Lower leg skin (tissue), 4 donors: Measurements from ENCODE around the gene PACRGL. TPM values are rescaled to one million over a fixed set of nuclear protein-coding genes. Genes with fewer than 3 reads are reported as not detected.

Experiments
- DNase-seq, 2 donors: peaks; one replicate each; pipeline ENCODE4 v3.0.0-alpha.2; 2019; ENCODE audit warnings: low spot score in 2 of 2
- H3K4me3 ChIP-seq: fragments of 200-600 bp; sonication (generic); 2 replicates; pipeline ENCODE4 v1.5.1; 2017; ENCODE audit warnings: mild to moderate bottlenecking, low read depth; ENCODE audit not compliant: poor library complexity, severe bottlenecking
- CTCF ChIP-seq, 3 donors: fragments of 450-650 bp; IDR thresholded peaks; one replicate each; pipeline ENCODE4 v1.5.1; 2016; ENCODE audit warnings: antibody characterized with exemption in 3 of 3, mild to moderate bottlenecking in 3 of 3, moderate library complexity in 2 of 3
- WGBS, 2 donors: methylation state at CpG; one replicate each; pipeline ENCODE4 v1.1.5; 2018; 5-methylcytosine and 5-hydroxymethylcytosine counted together
- intact Hi-C: fragments of 100-400 bp; cut with DNase I; formaldehyde crosslinking; loops from one replicate; pipeline ENCODE4 v1.15.0; 2023; ENCODE audit warnings: low total_unique reads
- total RNA-seq, 4 donors: library from RNA; depleted of rRNA; stranded (reverse); fragments of >200 nt; gene quantifications; one replicate each; pipeline ENCODE4 v1.1.0, GENCODE V29; 2016

PACRGL gene
- total RNA-seq, 4 donors from 2014 or later: 15.6 to 27.7 (median 23.3) TPM

- WGBS, 2 donors: 71 to 78% methylated on average over 2 of the region's 2 CpGs
- TF ChIP-seq CTCF (IDR thresholded peaks at IDR 0.05): no peak
- intact Hi-C loops: no loop called here
Observed at GRCh38 chr4:20787940-20788665, 87.8 kb downstream of the PACRGL start.

More at GRCh38 chr4:20787940-20788665, 87.8 kb downstream of the PACRGL start:
- DNase-seq: no peak
- H3K4me3 ChIP-seq: no peak overlapping the region
